ENCODE results near the gene RAB7B.
A peak's percentile ranks its signal among the peaks of the same experiment; 100 is the strongest.
"Not testable (repeated sequence)": the region's sequence is repeated elsewhere in the genome, so short reads cannot be mapped to it uniquely, and the experiment has no call there.

The RAB7B gene

DNA sequence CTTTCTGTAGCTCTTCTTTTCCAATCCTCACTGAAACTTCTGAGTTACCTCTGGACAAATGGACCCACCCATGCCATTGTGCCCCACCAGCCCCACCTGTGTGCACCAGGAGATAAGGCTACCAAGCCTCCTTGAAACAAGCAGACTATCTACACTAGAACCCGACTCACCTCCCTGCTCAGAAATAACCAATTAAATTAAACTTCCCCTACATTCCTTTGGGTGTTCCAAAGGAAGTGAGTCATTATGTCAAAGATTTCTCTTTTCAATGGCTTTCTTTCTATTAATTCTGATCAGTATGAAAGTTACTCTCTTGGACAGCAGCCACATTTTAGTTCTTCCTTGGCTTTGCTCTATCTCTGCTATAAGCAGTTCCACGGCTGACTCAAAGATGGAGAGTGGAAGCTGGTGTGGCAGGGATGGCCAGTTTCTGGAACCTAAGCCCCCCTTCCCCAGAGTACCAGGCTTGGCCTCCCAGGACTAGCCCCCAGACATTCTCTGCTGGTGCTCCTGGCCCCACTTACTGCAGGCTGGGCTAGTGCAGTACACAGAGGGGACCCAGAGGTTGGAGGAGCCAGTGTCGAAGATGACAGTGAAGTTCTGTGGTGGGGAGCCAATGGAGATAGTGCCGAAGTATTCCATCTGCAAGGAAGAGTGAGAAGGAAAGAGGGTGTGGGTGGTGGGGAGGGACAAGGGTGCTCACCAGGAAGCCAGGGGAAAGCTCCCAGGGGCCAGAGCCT, 18.6 kb upstream of the RAB7B start:
- DNase-seq = no peak

DNA sequence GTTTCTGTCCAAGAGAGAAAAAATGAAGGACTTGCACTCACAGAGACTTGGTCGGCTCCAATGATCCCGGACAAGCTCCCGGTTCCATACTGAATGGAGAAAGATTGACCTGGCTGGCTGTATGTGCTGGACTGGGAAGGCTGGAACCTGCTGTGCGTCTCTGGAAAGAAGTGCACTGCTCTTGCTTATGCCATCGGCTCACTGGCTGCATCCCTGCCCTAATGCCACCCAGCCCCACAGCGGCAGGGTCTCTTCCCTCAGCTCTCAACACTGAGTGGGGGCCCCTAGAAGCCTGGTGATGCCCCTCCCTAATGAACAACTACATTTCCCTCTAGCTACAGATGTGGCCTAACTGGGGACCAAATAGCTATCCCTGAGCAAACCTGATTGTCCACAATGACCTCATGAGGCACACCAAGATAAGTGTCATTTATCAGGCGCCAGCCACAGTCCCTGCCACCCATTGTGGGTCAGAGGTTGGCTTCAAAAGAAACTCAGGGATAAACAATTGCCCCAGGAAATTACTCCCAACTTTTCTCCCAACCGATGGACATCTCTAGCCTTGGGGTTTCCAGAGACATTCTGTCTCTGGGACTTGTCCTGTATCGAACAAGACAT, 17.9 kb upstream of the RAB7B start:
- DNase-seq = peak; percentile 45

GRCh38 chr1:206020393-206021007, 17.3 kb upstream of the RAB7B start:
- DNase-seq = no peak

- DNase-seq = no peak
Observed at GRCh38 chr1:206015071-206015470, 11.9 kb upstream of the RAB7B start.

- no peak for DNase-seq
Observed at GRCh38 chr1:206014601-206015000, 11.4 kb upstream of the RAB7B start.

- no peak for DNase-seq
Observed at GRCh38 chr1:206013026-206013795, 10.0 kb upstream of the RAB7B start.

- peak; percentile 98 for DNase-seq
Observed at GRCh38 chr1:206012086-206012859, 9.1 kb upstream of the RAB7B start.

DNA sequence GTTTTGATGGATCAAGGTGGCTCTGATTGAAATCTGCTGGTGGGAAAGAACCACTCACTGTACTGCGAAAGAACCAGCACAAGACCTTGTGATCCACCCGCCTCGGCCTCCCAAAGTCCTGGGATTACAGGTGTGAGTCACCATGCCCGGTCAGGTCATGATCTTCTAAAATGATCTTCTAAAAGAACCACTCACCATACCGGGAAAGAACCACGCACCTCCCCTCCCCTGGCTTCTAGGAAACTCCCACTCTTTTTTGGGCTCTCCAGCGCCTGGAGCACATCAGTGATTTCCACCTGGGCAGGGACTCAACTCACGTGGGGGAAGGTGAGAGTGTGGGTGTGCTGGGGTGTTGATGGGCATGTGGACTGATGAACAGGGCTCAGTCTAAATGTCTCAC, 7.9 kb upstream of the RAB7B start:
- DNase-seq = no peak

DNA sequence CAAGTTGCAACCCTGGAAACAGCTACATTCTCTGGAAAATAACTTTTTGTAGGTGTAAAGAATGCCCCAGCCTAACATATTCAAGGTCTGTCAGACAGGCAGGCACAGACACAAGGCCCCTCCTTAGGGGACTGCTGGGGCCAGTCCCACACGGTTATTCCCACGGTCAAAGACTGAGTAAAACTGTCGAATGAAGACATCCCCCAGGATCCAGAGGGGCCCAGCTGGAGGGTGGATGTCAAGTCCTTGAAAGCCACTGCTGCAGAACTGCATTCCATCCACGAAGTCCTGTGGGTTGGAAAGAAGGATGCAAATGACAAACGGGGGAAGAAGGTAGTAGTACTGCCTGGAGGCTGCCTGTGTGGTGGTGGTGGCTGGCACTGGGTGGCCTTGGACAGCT, 6.9 kb upstream of the RAB7B start:
- DNase-seq = no peak

- no peak for DNase-seq
Observed at GRCh38 chr1:206006946-206007345, 3.8 kb upstream of the RAB7B start.

- no peak for DNase-seq
Observed at GRCh38 chr1:206005778-206006180, 2.6 kb upstream of the RAB7B start.

- no peak for DNase-seq
Observed at GRCh38 chr1:206005234-206005633, 2.0 kb upstream of the RAB7B start.

- DNase-seq = no peak
Observed at GRCh38 chr1:206004826-206005225, 1.6 kb upstream of the RAB7B start.

DNA sequence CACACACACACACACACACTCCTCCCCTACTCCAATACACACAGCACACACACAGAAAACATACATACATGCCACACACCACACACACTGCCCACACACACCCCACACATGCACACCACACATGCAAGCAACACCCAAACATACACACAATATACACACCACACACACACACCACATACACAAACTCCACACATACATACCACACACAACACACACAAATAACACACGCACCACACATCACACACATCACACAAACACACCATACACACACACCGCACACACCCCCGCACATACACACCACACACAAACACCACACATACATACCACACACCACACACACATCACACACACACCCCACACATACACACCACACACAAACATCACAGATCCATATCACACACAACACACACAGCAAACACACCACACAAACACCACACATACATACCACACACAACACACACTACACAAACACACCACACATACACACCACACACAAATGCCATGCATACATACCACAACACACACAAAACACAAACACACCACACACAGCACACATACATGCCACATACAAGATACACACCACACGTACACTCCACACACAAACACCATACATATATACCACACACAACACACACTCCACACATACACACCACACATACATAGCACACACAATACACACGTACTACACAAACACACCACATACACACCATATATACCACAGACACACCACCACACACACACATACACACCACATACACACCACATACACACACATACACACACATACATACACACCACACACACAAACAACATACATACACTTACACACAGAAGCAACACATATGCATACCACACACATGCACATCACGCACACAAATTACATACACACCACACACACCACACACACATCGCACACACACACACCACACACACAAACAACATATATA, 932 bp upstream of the RAB7B start:
- no peak for DNase-seq

GRCh38 chr1:206002160-206002559, 1.0 kb downstream of the RAB7B start:
- no peak for DNase-seq

- peak; percentile 80 for DNase-seq
Observed at GRCh38 chr1:206001476-206001888, 1.7 kb downstream of the RAB7B start.

- no peak for DNase-seq
Observed at GRCh38 chr1:206000641-206001339, 2.4 kb downstream of the RAB7B start.

DNA sequence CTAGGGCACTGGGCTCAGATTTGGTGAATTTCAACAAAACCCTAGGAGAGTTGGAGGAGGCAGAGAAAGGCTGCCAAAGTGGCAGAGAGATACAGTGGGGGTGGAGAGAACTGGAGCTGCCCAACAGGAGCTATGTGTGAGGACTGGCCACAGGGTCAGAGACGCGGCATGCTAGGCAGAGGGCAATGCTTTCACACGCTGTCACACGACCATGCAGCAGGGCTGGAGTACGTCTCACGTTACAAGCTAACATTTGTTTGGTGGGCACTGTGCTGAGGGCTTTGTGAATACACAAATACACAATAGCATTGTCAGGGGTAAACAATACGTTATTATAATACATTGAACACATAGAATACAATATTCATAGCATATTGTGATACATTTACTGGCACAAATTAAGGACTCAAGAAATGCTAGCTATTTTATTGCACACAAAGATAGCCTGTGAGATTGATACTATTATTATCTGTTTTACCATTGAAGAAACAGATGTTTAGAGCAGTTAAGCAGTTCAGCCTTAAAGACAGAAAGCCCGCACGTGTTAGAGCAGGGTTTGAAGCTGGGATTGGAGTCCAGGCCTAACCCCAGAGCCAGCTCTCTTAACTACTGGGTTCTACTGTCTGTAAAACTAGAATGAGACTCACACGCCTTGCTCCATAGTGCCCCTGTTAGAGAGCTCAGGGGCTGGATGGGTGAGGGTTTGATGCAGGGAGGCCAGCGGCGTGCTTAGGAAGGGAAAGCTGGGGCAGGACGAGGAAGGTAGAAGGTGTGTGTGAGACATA, 4.5 kb downstream of the RAB7B start:
- DNase-seq = no peak

DNA sequence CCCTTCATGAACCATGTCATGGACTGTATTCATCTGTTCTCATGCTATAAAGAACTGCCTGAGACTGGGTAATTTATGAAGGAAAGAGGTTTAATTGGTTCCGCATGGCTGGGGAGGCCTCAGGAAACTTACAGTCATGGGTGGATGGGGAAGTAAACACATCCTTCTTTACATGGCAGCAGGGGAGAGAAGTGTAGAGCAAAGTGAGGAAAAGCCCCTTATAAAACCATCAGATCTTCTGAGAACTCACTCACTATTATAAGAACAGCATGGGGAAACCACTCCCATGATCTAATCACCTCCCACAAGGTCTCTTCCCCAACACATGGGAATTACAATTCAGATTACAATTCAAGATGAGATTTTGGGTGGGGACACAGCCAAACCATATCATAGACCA, 6.6 kb downstream of the RAB7B start:
- DNase-seq = not testable (repeated sequence)

GRCh38 chr1:205994346-205994745, 8.8 kb downstream of the RAB7B start:
- no peak for DNase-seq

Measured in OCI-M1 (cell line).